Osteoblast (primary cell): ENCODE data around the gene PLCL2. TPM values are rescaled to one million over a fixed set of nuclear protein-coding genes. Genes with fewer than 3 reads are reported as not detected.

Source experiments
- DNase-seq: peaks from one replicate; pipeline ENCODE4 v3.0.0; 2011; ENCODE audit warnings: low spot score, mixed read lengths; ENCODE audit not compliant: insufficient read length; ENCODE audit errors: missing footprints
- H2AFZ ChIP-seq: 2 replicates; pipeline ENCODE4 v1.6.0; 2011; ENCODE audit warnings: mild to moderate bottlenecking, low read length
- H3K27ac ChIP-seq: 2 replicates; pipeline ENCODE4 v1.5.1; 2011; ENCODE audit warnings: mild to moderate bottlenecking, low read depth, low read length, moderate library complexity
- H3K27me3 ChIP-seq: 2 replicates; pipeline ENCODE4 v1.6.0; 2012; ENCODE audit warnings: mild to moderate bottlenecking, control low read depth, inconsistent platforms, low read length, moderate library complexity; ENCODE audit not compliant: insufficient read depth
- H3K36me3 ChIP-seq: 2 replicates; pipeline ENCODE4 v1.5.1; 2011; ENCODE audit warnings: mild to moderate bottlenecking, low read length, control low read depth, moderate library complexity; ENCODE audit not compliant: insufficient read depth
- H3K4me1 ChIP-seq: 2 replicates; pipeline ENCODE4 v1.5.1; 2011; ENCODE audit warnings: mild to moderate bottlenecking, low read length, control low read depth, moderate library complexity; ENCODE audit not compliant: insufficient read depth
- H3K4me2 ChIP-seq: 2 replicates; pipeline ENCODE4 v1.6.0; 2011; ENCODE audit warnings: mild to moderate bottlenecking, low read length; ENCODE audit not compliant: insufficient read depth
- H3K4me3 ChIP-seq: fragments of 200-600 bp; sonication (generic); 3 replicates; pipeline ENCODE4 v1.5.1; 2012; ENCODE audit warnings: mild to moderate bottlenecking, low read length, inconsistent platforms; ENCODE audit not compliant: insufficient read depth
- H3K79me2 ChIP-seq: 2 replicates; pipeline ENCODE4 v1.6.0; 2012; ENCODE audit warnings: mild to moderate bottlenecking, low read length, control low read depth, inconsistent platforms; ENCODE audit not compliant: insufficient read depth
- H3K9me3 ChIP-seq: 2 replicates; pipeline ENCODE4 v1.5.1; 2011; ENCODE audit warnings: low read depth, low read length, control low read depth
- H4K20me1 ChIP-seq: 2 replicates; pipeline ENCODE4 v1.6.0; 2012; ENCODE audit warnings: mild to moderate bottlenecking, low read length, control low read depth; ENCODE audit not compliant: insufficient read depth
- total RNA-seq: library from RNA; depleted of rRNA; stranded (reverse); fragments of >200 nt; gene quantifications from 2 replicates; pipeline ENCODE4 v1.2.3, GENCODE V29; 2012
- TF ChIP-seq, protein P1 (sequence below): IDR thresholded peaks from 2 replicates; pipeline ENCODE4 v1.5.1; 2011; ENCODE audit warnings: mild to moderate bottlenecking, low read depth, low read length, moderate library complexity; ENCODE audit errors: extremely low read depth

The PLCL2 gene
- total RNA-seq, 1 donor, result 5.1 TPM

DNA sequence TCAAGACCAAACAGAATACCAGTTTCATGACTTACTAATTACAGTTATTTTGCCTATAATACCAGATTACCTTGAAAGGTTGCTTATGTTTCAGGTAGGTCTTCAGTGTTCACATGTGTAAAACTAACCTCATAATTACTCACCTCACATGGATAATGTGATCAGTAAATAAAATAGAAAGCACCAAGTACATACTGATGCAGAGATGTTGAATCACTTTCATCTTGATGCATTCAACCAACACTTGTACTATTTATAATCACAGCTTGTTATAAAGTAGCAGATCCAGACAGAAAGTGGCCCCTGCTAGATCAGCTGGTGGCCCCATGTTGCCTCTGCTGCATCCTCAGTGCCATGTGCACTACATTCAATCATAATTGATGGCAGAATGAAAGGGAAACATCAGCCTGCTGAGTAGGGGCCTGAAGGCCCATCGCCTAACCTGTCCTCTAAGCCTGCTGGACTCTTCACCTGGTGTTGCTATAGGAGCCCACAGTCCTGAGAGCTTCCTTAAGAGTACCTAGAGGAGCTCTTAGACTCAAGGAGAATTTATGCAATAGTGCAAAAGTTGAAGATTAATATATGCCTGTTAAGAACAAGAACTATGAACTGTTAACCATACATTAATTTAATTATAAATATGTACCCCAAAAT, 154.3 kb downstream of the PLCL2 start:
- peak overlapping the region; percentile 28 for H2AFZ ChIP-seq
- no peaks in the 10 kb centered on the region for H3K9me3 ChIP-seq
- peak overlapping the region; percentile 71 for H3K27ac ChIP-seq
- no peaks in the 10 kb centered on the region for H3K27me3 ChIP-seq
- DNase-seq, result no peak
- no peak overlapping the region for H3K4me3 ChIP-seq
- H4K20me1 ChIP-seq, result no peaks in the 10 kb centered on the region
- TF ChIP-seq, protein P1, sequence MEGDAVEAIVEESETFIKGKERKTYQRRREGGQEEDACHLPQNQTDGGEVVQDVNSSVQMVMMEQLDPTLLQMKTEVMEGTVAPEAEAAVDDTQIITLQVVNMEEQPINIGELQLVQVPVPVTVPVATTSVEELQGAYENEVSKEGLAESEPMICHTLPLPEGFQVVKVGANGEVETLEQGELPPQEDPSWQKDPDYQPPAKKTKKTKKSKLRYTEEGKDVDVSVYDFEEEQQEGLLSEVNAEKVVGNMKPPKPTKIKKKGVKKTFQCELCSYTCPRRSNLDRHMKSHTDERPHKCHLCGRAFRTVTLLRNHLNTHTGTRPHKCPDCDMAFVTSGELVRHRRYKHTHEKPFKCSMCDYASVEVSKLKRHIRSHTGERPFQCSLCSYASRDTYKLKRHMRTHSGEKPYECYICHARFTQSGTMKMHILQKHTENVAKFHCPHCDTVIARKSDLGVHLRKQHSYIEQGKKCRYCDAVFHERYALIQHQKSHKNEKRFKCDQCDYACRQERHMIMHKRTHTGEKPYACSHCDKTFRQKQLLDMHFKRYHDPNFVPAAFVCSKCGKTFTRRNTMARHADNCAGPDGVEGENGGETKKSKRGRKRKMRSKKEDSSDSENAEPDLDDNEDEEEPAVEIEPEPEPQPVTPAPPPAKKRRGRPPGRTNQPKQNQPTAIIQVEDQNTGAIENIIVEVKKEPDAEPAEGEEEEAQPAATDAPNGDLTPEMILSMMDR, result no peak
- peaks cover 27% of the 10 kb centered on the region for H3K4me1 ChIP-seq
- no peaks in the 10 kb centered on the region for H3K79me2 ChIP-seq
- peak overlapping the region; percentile 3 for H3K4me2 ChIP-seq
- no peaks in the 10 kb centered on the region for H3K36me3 ChIP-seq

DNA sequence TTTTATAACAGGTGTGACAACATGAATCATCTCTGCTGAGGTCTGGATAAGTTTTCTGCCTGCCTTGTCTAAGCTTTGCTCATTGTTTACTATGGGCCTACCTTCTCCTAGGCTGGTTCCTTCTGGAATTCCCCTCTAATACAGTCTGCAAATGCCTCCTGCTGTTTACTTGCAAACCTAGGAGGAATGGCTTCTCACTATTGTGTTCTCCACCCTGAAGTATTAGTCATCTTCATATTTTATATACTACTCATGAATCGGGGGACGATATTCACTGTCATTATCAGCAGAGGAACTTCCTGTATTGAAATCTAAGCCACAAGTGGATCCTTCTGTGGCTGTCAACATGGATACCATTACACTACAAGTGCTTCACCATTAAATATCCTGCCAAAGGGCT, 154.8 kb downstream of the PLCL2 start:
- Histone ChIP-seq H3K79me2 (no peaks in the 10 kb centered on the region), H2AFZ (no peak overlapping the region), H3K4me1 (peaks cover 27% of the 10 kb centered on the region), H3K4me3 (no peak overlapping the region), H3K27ac (peak overlapping the region; percentile 71), H3K27me3 (no peaks in the 10 kb centered on the region), H3K36me3 (no peaks in the 10 kb centered on the region), H3K4me2 (peak overlapping the region; percentile 3), H3K9me3 (no peaks in the 10 kb centered on the region), H4K20me1 (no peaks in the 10 kb centered on the region)
- DNase-seq, result peak; percentile 70
- TF ChIP-seq, protein P1, result no peak

DNA sequence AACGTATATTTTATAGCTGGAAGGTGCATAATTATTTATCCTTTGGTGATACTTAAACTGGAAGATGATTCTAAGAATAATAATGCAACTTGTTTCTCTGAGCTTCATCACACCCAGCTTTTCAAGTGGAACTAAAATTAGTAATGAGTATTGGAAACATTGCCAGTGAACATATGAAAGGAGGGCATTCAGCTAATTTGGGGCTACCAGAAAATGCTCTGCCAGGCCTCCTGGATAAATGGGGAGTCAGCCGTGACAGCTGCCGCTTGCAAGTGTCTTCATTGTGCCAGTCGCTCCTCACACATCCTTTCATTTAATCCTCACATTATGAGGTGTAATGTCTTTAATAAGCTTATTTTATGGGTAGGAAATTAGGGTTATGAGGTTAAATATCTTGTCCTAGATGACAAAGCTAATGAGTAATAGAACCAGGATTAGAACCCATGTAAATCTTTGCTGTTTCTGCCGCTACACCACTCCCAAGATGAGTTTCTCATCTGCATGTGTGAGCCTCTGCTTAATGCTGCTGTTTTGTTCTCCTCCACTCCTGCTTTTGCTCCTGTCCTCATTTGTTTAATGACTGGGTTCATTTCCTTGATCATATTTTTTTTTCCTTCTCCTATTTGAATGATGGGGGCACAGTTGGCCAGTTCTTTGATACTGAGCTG, 155.7 kb downstream of the PLCL2 start:
- TF ChIP-seq, protein P1, result no peak
- H3K27ac ChIP-seq, result peak overlapping the region; percentile 71
- no peak for DNase-seq

DNA sequence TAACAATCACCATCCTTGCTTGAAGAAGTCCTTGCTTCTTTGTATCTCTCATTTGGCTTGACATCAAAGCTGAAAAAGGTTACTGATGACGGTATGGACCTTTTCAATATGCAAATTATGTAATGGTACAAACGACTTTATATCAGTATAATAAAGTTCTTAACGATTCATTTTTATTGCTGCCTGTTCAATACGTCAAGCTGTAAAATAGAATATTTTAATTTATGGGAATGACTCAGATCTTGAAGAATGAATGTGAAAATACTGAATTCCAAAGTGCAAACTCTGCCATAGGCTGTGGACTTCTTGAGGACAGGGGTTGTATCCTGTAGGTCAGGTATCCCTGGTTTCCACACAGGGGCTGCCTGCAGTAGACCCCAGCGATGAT, 156.2 kb downstream of the PLCL2 start:
- Histone ChIP-seq H3K79me2 (no peaks in the 10 kb centered on the region), H4K20me1 (no peaks in the 10 kb centered on the region), H3K4me3 (no peak overlapping the region), H3K4me1 (peaks cover 27% of the 10 kb centered on the region), H3K27me3 (no peaks in the 10 kb centered on the region), H3K27ac (peak overlapping the region; percentile 71), H2AFZ (no peak overlapping the region), H3K4me2 (peak overlapping the region; percentile 40), H3K9me3 (no peaks in the 10 kb centered on the region), H3K36me3 (no peaks in the 10 kb centered on the region)
- DNase-seq, result no peak
- TF ChIP-seq, protein P1, result no peak

More for the DNA sequence above, 155.7 kb downstream of the PLCL2 start:
- Histone ChIP-seq H2AFZ (peak overlapping the region; percentile 26), H3K79me2 (no peaks in the 10 kb centered on the region), H3K4me1 (peaks cover 27% of the 10 kb centered on the region), H3K9me3 (no peaks in the 10 kb centered on the region), H3K4me2 (peak overlapping the region; percentile 40), H3K36me3 (no peaks in the 10 kb centered on the region), H3K4me3 (no peak overlapping the region), H3K27me3 (no peaks in the 10 kb centered on the region), H4K20me1 (no peaks in the 10 kb centered on the region)
